ENCODE data around the gene SIGMAR1.

DNA sequence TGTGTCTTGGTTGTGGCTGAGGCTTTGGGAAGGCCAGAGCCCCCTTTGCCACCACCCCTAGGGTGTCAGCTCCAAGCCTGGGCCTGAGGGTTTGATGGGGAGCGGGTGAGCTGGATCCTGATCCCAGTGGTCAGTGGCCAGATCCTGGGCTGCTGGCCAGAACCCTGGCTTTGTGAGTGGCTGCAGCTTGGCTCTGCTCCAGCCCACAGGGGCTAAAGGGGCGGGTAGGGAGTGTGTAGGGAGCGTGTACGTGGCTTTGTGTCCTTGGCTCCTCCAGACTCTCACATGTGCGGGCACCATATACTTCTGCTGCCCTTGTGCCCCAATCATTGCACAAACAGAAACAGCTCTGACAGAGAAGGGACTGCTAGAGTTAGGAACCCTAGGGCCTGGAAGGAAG, 13.2 kb upstream of the SIGMAR1 start:
- TF ChIP-seq, protein P1, sequence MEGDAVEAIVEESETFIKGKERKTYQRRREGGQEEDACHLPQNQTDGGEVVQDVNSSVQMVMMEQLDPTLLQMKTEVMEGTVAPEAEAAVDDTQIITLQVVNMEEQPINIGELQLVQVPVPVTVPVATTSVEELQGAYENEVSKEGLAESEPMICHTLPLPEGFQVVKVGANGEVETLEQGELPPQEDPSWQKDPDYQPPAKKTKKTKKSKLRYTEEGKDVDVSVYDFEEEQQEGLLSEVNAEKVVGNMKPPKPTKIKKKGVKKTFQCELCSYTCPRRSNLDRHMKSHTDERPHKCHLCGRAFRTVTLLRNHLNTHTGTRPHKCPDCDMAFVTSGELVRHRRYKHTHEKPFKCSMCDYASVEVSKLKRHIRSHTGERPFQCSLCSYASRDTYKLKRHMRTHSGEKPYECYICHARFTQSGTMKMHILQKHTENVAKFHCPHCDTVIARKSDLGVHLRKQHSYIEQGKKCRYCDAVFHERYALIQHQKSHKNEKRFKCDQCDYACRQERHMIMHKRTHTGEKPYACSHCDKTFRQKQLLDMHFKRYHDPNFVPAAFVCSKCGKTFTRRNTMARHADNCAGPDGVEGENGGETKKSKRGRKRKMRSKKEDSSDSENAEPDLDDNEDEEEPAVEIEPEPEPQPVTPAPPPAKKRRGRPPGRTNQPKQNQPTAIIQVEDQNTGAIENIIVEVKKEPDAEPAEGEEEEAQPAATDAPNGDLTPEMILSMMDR (IDR thresholded peaks at IDR 0.05) = no peak
- no peak for TF ChIP-seq POLR2A (IDR thresholded peaks at IDR 0.05)

Data from uterus (tissue), 2 donors.